ENCODE results near the gene PPP2R2D. TPM values are rescaled to one million over a fixed set of nuclear protein-coding genes. Genes with fewer than 3 reads are reported as not detected.

Gene PPP2R2D
- total RNA-seq, 1 experiment from 2014 or later, result 40.3 TPM

GRCh38 chr10:131928248-131929095 is 27.7 kb downstream of the PPP2R2D start:
- no peak overlapping the region for H3K27ac ChIP-seq (ENCODE audit: low read length)
- CTCF ChIA-PET, result no interaction called here

DNA sequence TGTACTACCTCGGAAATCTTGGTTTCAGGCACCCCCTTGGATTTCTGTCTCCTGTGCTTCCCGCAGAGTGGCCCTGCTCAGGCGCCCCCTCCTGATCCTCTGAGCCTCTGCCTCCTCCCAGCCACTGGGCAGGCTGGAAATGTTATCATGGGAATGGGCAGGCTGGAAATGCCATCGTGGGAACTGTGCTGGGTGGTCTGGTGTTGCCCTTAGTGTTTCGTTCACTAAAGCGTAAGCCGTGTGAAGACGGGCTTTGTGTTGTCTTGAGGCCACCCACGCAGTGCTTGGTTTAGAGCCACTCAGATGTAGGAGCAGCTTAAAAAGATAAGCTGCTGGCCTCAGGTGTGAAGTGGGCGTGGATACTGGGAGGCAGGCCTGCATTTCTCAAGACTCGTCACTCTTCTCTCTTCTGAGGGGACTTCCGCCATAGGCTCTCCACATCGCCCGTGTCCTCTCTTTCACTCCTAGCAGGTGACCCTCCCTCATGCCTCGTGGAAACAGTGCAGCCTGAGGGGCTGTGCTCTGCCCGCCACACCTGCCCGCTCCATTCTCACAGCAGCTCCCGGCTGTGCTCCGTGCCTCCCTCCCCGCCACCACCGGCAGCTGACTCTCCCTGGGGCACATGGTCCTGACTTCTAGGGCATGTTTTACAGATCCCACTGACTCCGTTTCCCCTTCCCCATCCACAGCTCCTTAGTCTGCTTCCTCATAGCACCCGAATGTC is 28.5 kb downstream of the PPP2R2D start:
- no peaks in the 10 kb centered on the region for H3K9me3 ChIP-seq (ENCODE audit: low read length)
- no peak overlapping the region for H2AFZ ChIP-seq (ENCODE audit: low read length)
- no peak overlapping the region for H3K9ac ChIP-seq (ENCODE audit: low read length)
- BruUV-seq (replicated peaks), result no TSS peak
- H3F3A ChIP-seq (ENCODE audit: low read length, unreplicated experiment), result no peaks in the 10 kb centered on the region
- ATAC-seq (no peak), DNase-seq (no peak)
- peaks cover 6% of the 10 kb centered on the region; the same call in 1 of the 2 replicates for H3K4me1 ChIP-seq (ENCODE audit: insufficient read depth, low read length)
- POLR2A ChIA-PET (ENCODE audit: unreplicated experiment), result no interaction called here
- no peak overlapping the region for H3K4me3 ChIP-seq (ENCODE audit: low read length)
- no peak for TF ChIP-seq EZH2 (IDR thresholded peaks at IDR 0.05; ENCODE audit: low read length, unreplicated experiment)
- no peak for TF ChIP-seq EZH2phosphoT487 (IDR thresholded peaks at IDR 0.05; ENCODE audit: borderline replicate concordance, low read length)
- TF ChIP-seq, protein P1, sequence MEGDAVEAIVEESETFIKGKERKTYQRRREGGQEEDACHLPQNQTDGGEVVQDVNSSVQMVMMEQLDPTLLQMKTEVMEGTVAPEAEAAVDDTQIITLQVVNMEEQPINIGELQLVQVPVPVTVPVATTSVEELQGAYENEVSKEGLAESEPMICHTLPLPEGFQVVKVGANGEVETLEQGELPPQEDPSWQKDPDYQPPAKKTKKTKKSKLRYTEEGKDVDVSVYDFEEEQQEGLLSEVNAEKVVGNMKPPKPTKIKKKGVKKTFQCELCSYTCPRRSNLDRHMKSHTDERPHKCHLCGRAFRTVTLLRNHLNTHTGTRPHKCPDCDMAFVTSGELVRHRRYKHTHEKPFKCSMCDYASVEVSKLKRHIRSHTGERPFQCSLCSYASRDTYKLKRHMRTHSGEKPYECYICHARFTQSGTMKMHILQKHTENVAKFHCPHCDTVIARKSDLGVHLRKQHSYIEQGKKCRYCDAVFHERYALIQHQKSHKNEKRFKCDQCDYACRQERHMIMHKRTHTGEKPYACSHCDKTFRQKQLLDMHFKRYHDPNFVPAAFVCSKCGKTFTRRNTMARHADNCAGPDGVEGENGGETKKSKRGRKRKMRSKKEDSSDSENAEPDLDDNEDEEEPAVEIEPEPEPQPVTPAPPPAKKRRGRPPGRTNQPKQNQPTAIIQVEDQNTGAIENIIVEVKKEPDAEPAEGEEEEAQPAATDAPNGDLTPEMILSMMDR (conservative IDR thresholded peaks at IDR 0.05; ENCODE audit: low read depth, low read length), result no peak
- no peaks in the 10 kb centered on the region for H3K9me2 ChIP-seq (replicated peaks; ENCODE audit: low read length)
- intact Hi-C loops (cut with micrococcal nuclease), result no loop called here
- no peak overlapping the region for H3K27ac ChIP-seq (ENCODE audit: low read length)
- CTCF ChIA-PET, result no interaction called here
- H3K36me3 ChIP-seq (ENCODE audit: low read depth, low read length), result peaks cover 3% of the 10 kb centered on the region; the same call in 1 of the 2 replicates
- H3K4me2 ChIP-seq (ENCODE audit: low read length), result no peak overlapping the region
- H4K20me1 ChIP-seq (ENCODE audit: low read length), result no peaks in the 10 kb centered on the region
- no peaks in the 10 kb centered on the region for H3K27me3 ChIP-seq (ENCODE audit: low read length)
- H3K79me2 ChIP-seq (ENCODE audit: low read length), result peaks cover 99% of the 10 kb centered on the region

More at GRCh38 chr10:131928248-131929095, 27.7 kb downstream of the PPP2R2D start:
- DNase-seq (no peak), ATAC-seq (no peak)
- no peak overlapping the region for H3K9ac ChIP-seq (ENCODE audit: low read length)
- TF ChIP-seq, protein P1 (conservative IDR thresholded peaks at IDR 0.05; ENCODE audit: low read depth, low read length), result no peak
- no peak for TF ChIP-seq EZH2phosphoT487 (IDR thresholded peaks at IDR 0.05; ENCODE audit: borderline replicate concordance, low read length)
- TF ChIP-seq EZH2 (IDR thresholded peaks at IDR 0.05; ENCODE audit: low read length, unreplicated experiment), result no peak
- H3F3A ChIP-seq (ENCODE audit: low read length, unreplicated experiment), result no peaks in the 10 kb centered on the region
- H3K36me3 ChIP-seq (ENCODE audit: low read depth, low read length), result peaks cover 3% of the 10 kb centered on the region; the same call in 1 of the 2 replicates
- no peaks in the 10 kb centered on the region for H3K9me2 ChIP-seq (replicated peaks; ENCODE audit: low read length)
- H3K79me2 ChIP-seq (ENCODE audit: low read length), result peaks cover 99% of the 10 kb centered on the region
- no peak overlapping the region for H2AFZ ChIP-seq (ENCODE audit: low read length)
- no peaks in the 10 kb centered on the region for H3K27me3 ChIP-seq (ENCODE audit: low read length)
- H3K4me2 ChIP-seq (ENCODE audit: low read length), result no peak overlapping the region
- no peaks in the 10 kb centered on the region for H4K20me1 ChIP-seq (ENCODE audit: low read length)
- intact Hi-C loops (cut with micrococcal nuclease), result no loop called here
- no TSS peak for BruUV-seq (replicated peaks)
- H3K4me1 ChIP-seq (ENCODE audit: insufficient read depth, low read length), result peaks cover 6% of the 10 kb centered on the region; the same call in 1 of the 2 replicates
- H3K4me3 ChIP-seq (ENCODE audit: low read length), result no peak overlapping the region
- POLR2A ChIA-PET (ENCODE audit: unreplicated experiment), result no interaction called here
- H3K9me3 ChIP-seq (ENCODE audit: low read length), result no peaks in the 10 kb centered on the region

Data from PC-3 (cell line).